NCI-H82 treated with DMSO at 0.1 percent for 48 hours (cell line): ENCODE data around the gene MYRFL.

Experiments
- DNase-seq: peaks from one replicate; lab custom pipeline; 2025; ENCODE audit not compliant: unreplicated experiment; lab: John Stamatoyannopoulos, UW

Gene MYRFL

GRCh38 chr12:69896653-69897381 lies 71.8 kb downstream of the MYRFL start:
- DNase-seq, result no peak

- DNase-seq, result no peak
Observed at GRCh38 chr12:69897744-69898143, 72.7 kb downstream of the MYRFL start.

GRCh38 chr12:69898236-69898635 lies 73.2 kb downstream of the MYRFL start:
- no peak for DNase-seq

GRCh38 chr12:69900720-69901131 lies 75.7 kb downstream of the MYRFL start:
- peak; percentile 36 for DNase-seq

GRCh38 chr12:69901221-69901905 lies 76.3 kb downstream of the MYRFL start:
- no peak for DNase-seq

GRCh38 chr12:69903548-69903947 lies 78.5 kb downstream of the MYRFL start:
- no peak for DNase-seq

GRCh38 chr12:69904777-69905176 lies 79.8 kb downstream of the MYRFL start:
- no peak for DNase-seq

- DNase-seq, result no peak
Observed at GRCh38 chr12:69905801-69906200, 80.8 kb downstream of the MYRFL start.

GRCh38 chr12:69906411-69907216 lies 81.6 kb downstream of the MYRFL start:
- DNase-seq, result no peak

- no peak for DNase-seq
Observed at GRCh38 chr12:69908203-69908602, 83.2 kb downstream of the MYRFL start.

GRCh38 chr12:69910694-69911093 lies 85.7 kb downstream of the MYRFL start:
- no peak for DNase-seq

GRCh38 chr12:69913526-69913925 lies 88.5 kb downstream of the MYRFL start:
- no peak for DNase-seq

GRCh38 chr12:69915964-69916363 lies 90.9 kb downstream of the MYRFL start:
- no peak for DNase-seq

GRCh38 chr12:69916544-69917235 lies 91.7 kb downstream of the MYRFL start:
- no peak for DNase-seq

GRCh38 chr12:69918287-69918686 lies 93.3 kb downstream of the MYRFL start:
- no peak for DNase-seq

GRCh38 chr12:69919495-69919894 lies 94.5 kb downstream of the MYRFL start:
- DNase-seq, result no peak

- DNase-seq, result no peak
Observed at GRCh38 chr12:69921831-69922230, 96.8 kb downstream of the MYRFL start.

GRCh38 chr12:69922999-69923398 lies 98.0 kb downstream of the MYRFL start:
- DNase-seq, result no peak

GRCh38 chr12:69925291-69925690 lies 100.3 kb downstream of the MYRFL start:
- no peak for DNase-seq

- DNase-seq, result no peak
Observed at GRCh38 chr12:69927164-69927563, 102.1 kb downstream of the MYRFL start.

GRCh38 chr12:69929125-69929524 lies 104.1 kb downstream of the MYRFL start:
- DNase-seq, result no peak
